ENCODE data around the gene CRAMP1.
A peak's percentile ranks its signal among the peaks of the same experiment; 100 is the strongest.

Gene CRAMP1

DNA sequence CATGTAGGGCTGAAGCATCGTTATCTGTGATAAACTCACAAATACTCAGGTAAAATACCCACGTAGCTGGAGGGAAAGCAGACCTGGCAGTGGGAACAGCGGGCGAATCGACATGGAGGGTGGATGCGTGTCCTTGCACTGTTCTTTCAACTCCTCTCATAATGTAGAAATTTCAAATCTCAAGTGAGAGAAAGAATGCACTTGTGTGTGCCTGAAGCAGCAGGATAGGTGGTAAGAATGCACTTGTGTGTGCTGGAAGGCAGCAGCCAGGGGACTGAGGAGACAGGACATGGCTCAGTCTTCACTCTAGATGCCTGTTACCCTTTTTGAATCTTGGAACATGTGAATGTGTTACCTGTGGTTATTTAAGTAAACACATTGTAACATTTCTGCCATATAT is 10.7 kb upstream of the CRAMP1 start:
- DNase-seq (ENCODE audit: low spot score): no peak

GRCh38 chr16:1602285-1602684 is 9.9 kb upstream of the CRAMP1 start:
- no peak for DNase-seq (ENCODE audit: low spot score)

DNA sequence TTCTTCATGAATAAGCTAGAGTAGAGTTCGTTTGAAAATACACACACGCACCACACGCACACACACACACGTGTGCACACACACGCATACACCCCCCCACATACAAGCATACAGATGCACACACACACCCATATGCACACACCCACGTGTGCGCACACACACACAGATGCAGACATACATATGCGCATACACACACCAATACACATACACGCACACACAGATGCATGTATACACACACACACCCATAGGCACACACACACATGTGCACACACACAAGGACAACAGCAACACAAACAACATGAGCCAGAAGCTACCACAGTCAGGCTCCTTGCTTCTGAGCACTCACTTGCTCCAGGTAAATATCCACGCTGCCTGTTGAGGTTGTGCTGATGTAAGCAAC is 5.4 kb upstream of the CRAMP1 start:
- DNase-seq (ENCODE audit: low spot score): no peak

GRCh38 chr16:1607971-1608370 is 4.2 kb upstream of the CRAMP1 start:
- DNase-seq (ENCODE audit: low spot score): no peak

DNA sequence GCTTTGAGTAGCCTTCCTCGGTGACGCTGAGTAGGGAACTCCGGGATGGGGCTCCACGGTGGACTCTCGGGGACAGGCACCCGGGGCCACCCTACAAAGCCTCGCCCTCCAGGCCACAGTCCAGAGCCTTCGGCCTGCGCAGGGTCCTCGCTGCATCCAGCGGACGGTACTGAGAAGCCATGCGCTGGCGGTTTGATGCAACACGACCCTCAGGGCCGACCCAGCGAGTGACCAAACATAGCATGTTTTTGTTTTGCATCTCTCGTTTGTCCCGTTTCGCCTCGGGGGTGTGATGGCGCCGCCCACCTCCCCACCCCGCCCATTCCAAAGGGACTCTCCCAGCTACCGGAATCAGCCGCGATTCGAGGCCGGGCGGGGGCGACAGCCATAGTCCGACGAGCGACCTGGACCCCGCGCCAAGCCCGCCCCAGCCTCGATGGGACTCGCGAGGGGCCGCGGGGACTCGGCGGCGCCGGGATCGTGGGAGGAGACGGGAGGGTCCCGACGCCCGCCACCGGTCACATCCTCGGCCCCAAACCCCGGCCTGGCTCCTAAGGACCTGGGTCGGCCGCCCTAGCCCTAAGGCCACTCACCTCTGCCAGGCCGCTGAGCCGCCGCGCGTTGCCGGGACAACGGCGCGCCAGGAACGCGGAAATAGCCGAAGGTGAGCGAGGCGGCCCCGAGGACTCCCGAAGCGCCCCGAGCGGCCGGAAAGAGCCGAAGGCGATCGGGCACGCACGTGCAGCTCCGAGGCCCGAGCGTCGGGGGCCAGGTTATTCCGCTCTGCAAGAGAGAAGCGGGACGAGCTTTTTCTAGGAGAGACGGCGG is 1.9 kb upstream of the CRAMP1 start:
- peak; percentile 92 for DNase-seq (ENCODE audit: low spot score)

GRCh38 chr16:1610899-1611632 is 1.1 kb upstream of the CRAMP1 start:
- DNase-seq (ENCODE audit: low spot score): no peak

GRCh38 chr16:1613211-1613622 is 1.1 kb downstream of the CRAMP1 start:
- DNase-seq (ENCODE audit: low spot score): no peak

GRCh38 chr16:1613728-1614455 is 1.7 kb downstream of the CRAMP1 start:
- no peak for DNase-seq (ENCODE audit: low spot score)

DNA sequence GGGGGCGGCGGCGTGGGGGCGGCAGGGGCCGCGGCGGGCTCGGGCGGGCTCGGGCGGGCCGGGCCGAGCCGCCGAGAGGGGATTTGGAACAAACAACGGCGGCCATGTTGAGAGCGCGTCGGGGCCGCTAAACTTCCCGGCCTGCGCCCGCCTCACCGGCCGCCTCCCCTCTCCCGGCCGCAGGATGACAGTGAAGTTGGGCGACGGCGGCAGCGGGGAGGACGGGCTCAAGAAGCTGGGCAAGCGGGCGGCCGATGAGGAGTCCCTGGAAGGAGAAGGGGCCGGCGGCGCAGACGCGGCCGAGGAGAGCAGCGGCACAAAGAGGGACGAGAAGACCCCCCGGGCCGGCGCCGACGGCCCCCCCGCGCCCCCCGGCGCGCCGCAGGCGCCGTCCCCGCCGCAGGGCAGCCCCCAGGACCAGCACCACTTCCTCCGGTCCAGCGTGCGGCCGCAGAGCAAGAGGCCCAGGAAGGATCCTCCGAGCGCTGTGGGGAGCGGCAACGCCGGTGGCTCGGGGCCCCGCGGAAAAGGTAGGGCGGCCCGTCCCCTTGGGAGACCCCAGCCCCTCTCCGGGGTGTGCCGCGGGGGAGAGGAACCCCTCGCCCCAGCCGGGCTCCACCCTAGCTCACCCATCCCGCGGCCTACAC is 2.4 kb downstream of the CRAMP1 start:
- DNase-seq (ENCODE audit: low spot score): no peak

- DNase-seq (ENCODE audit: low spot score): no peak
These were observed 3.6 kb downstream of the CRAMP1 start for GRCh38 chr16:1615761-1616160.

DNA sequence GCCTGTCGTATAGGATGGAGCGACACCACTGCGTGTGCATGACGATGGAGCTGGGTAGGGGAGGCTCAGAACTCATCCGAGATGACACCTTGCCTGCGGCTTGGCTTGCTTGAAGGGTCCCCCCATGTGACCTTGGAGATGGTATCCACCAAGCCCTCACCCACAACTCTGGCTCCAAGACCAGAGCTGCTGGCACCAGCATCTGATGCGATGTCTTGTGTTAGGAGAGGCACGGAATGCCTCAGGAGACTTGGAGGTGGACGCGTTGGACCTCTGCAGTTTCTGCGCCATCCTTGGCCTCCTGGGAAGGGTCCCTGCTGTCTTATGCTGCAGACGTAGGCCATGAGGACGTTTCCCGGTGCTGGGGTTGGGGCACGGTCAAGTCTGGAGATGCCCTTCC is 7.8 kb downstream of the CRAMP1 start:
- no peak for DNase-seq (ENCODE audit: low spot score)

GRCh38 chr16:1620391-1620790 is 8.2 kb downstream of the CRAMP1 start:
- peak; percentile 70 for DNase-seq (ENCODE audit: low spot score)

GRCh38 chr16:1621851-1622250 is 9.7 kb downstream of the CRAMP1 start:
- DNase-seq (ENCODE audit: low spot score): no peak

- no peak for DNase-seq (ENCODE audit: low spot score)
These were observed 14.2 kb downstream of the CRAMP1 start for GRCh38 chr16:1626327-1626726.

GRCh38 chr16:1626776-1627175 is 14.6 kb downstream of the CRAMP1 start:
- no peak for DNase-seq (ENCODE audit: low spot score)

DNA sequence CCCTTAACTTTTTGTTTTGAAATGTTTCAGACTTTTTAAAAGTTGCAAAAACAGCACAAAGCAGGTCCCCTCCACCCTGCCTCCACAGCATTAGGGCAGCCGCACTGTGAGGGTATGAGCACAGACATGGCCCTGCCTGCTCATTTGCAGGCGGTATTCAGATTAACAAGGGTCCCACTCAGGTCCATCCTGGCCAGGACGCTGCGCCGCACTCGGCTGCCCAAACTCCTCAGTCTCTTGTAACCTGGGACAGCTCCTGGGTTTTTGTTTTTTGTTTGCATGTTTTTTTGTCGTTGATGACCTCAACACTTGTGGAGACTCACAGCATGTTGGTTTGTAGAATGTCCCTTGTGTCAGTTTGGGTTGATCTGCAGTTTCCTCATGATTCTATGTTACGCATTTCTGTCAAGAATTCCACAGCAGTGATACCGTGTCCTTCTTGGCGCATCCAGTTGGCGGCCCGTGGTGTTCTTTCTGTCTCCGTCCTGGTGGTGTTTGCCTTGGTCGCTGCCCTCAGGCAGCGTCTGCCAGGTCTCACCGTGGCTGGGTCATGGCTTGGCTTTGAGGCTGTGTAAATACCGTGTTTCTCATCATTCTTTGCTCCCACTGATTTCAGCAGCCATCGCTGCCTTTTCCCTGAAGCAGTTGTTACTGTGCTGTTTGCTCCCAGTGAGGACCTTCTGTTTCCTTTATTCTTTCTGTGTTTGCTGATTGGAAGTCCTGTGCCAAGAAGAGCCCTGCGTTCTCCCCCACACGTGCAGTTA is 18.5 kb downstream of the CRAMP1 start:
- DNase-seq (ENCODE audit: low spot score): no peak

DNA sequence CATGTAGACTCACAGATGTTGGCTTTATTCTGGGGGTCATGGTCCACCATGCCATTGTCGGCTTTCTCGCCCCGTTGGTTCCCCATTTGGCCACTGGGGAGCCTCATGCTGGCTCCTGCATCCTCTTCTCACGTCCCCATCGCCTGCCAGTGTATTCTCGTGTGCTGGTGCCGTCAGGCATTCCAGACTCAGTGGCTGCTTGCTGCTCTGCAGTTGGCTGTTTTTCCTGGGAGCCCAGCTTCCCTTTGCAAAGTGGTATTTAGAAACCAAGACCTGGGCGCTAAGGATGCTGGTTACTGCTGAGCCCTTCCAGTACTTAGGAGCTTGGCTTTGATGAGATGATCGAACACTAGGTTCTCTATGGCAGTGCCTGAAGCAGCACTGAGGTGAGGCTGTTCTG is 19.1 kb downstream of the CRAMP1 start:
- no peak for DNase-seq (ENCODE audit: low spot score)

DNA sequence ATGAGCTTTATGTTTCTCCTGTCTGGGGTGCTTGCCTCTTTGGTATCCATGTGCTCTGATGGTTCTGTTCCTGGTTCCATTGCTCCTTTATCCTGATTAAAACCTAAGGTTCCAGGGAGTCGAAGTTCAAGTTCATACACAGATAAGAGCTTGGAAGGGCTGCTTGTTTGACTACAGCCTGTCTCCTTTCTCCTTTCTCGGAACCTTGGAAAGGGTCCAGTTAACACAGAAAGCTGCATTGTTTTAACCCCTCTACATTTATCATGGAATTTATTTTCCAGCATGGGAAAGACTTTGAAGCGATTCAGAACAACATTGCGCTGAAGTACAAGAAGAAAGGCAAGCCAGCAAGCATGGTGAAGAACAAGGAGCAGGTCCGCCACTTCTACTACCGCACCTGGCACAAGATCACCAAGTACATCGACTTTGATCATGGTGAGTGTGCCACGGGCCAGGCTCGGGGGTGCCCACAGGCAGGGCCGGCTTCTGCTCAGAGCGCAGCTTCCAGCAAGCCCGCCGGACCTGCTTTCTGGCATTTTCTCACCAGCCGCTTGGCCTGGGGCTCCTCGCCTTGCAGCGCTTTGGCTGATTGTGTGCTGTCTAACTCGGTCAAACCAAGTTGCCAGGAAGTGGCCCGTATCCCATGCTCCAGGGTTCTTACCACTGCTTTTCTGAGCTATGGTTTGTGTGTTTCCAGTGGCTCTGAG is 19.9 kb downstream of the CRAMP1 start:
- no peak for DNase-seq (ENCODE audit: low spot score)

- no peak for DNase-seq (ENCODE audit: low spot score)
These were observed 20.4 kb downstream of the CRAMP1 start for GRCh38 chr16:1632638-1632970.

DNA sequence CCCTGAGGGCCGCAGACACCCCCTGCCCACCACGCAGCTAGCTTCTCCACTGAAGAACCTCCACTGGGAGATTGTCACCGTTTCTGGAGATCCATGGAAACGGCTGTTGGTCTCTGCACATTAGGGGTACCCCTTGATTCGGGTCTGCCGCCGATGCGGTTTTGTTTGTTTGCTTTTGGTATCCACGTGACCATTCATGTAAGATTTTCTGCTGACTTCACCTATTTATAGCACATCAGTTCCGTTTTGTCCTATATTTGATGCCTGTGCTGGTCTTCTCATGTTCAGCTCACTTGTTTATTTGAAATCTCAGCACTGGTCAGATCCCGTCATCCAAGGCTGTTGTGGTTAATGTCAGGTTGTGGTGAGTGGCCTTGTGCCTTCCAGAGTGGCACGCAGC is 21.1 kb downstream of the CRAMP1 start:
- DNase-seq (ENCODE audit: low spot score): no peak

GRCh38 chr16:1634541-1634940 is 22.4 kb downstream of the CRAMP1 start:
- DNase-seq (ENCODE audit: low spot score): no peak

All from activated CD4-positive, alpha-beta T cell treated with anti-CD3 and anti-CD28 coated beads, Interleukin-2, Interleukin-4, amounts not matched to agents 100 ng/mL and 50 ng/mL, durations not matched to agents 16 hours and 8 hours (primary cell).